HCT116 (cell line): Measurements from ENCODE around the gene COTL1. TPM values are rescaled to one million over a fixed set of nuclear protein-coding genes. Genes with fewer than 3 reads are reported as not detected.

Experiments used
- ATAC-seq: fragments of 200-7000 bp; cut with Tn5 transposase; 2 replicates; pipeline ENCODE4 v1.9.1; 2020; ENCODE audit warnings: mild to moderate bottlenecking, moderate library complexity
- BruUV-seq: library from RNA; stranded (reverse); fragments of 400-500 nt; replicated peaks from 2 replicates; lab custom pipeline; 2021; lab: Mats Ljungman, UMichigan
- CTCF ChIA-PET: fragments of 300-600 bp; sonication (Branson Sonifier 250); formaldehyde crosslinking; loops from one replicate; lab custom pipeline; 2021; ENCODE audit warnings: antibody characterized with exemption; lab: Charles Lee
- POLR2A ChIA-PET: fragments of 300-600, 350-600 bp; sonication (Branson Sonifier 250); formaldehyde crosslinking; loops from one replicate; lab custom pipeline; 2021; ENCODE audit warnings: antibody characterized with exemption; lab: Charles Lee
- RAD21 ChIA-PET, 2 experiments: fragments of 300-600 bp; sonication (Branson Sonifier 250); formaldehyde crosslinking; loops; one replicate each; lab custom pipeline; 2023; ENCODE audit warnings: low total read pairs in 2 of 2; ENCODE audit not compliant: uncharacterized antibody in 2 of 2, unreplicated experiment in 2 of 2, low non-redundant PET in 1 of 2; lab: Charles Lee
- DNase-seq: peaks from one replicate; pipeline ENCODE4 v3.0.0-alpha.2; 2010; ENCODE audit warnings: low read depth, low spot score
- H2AFZ ChIP-seq: fragments of 200-600 bp; shearing (Covaris generic), sonication (generic); 2 replicates; pipeline ENCODE4 v1.6.1; 2017; ENCODE audit warnings: low read depth, mixed run types, mixed read lengths, antibody characterized with exemption, low read length; ENCODE audit not compliant: poor library complexity, severe bottlenecking
- H3K27ac ChIP-seq: 2 replicates; pipeline ENCODE4 v1.5.1; 2012; ENCODE audit warnings: low read depth, low read length
- H3K27me3 ChIP-seq: fragments of 200-600 bp; sonication (generic); 2 replicates; pipeline ENCODE4 v1.6.1; 2016; ENCODE audit warnings: mixed run types, low read length, mixed read lengths; ENCODE audit not compliant: insufficient read depth
- H3K36me3 ChIP-seq, 2 experiments: fragments of 200-500 bp in 1 of 2; fragments of 200-600 bp in 1 of 2; sonication (Bioruptor generic) in 1 of 2; sonication (generic) in 1 of 2; 2 replicates each; pipeline versions ENCODE4 v1.5.1 to v1.6.1; 2014 to 2016; ENCODE audit warnings: low read length in 2 of 2, inconsistent platforms in 1 of 2, mixed read lengths in 1 of 2, mixed run types in 1 of 2; ENCODE audit not compliant: insufficient read depth in 2 of 2, control insufficient read depth in 1 of 2
- H3K4me1 ChIP-seq, 2 experiments: fragments of 200-600 bp in 1 of 2; sonication (generic) in 1 of 2; 2 replicates each; pipeline versions ENCODE4 v1.5.1 to v1.6.1; 2012 to 2017; ENCODE audit warnings: low read length in 2 of 2, inconsistent platforms in 1 of 2, mild to moderate bottlenecking in 1 of 2, mixed read lengths in 1 of 2, mixed run types in 1 of 2, moderate library complexity in 1 of 2; ENCODE audit not compliant: insufficient read depth in 2 of 2, control insufficient read depth in 1 of 2
- H3K4me2 ChIP-seq: fragments of 200-600 bp; sonication (generic); 2 replicates; pipeline ENCODE4 v1.6.1; 2017; ENCODE audit warnings: mixed run types, low read length, mixed read lengths
- H3K4me3 ChIP-seq, 2 experiments: fragments of 200-600 bp in 1 of 2; sonication (generic) in 1 of 2; replicated peaks in 1 of 2; 2 replicates each; pipeline ENCODE4 v1.5.1; 2011 to 2016; ENCODE audit warnings: low read length in 2 of 2, control low read depth in 1 of 2, low read depth in 1 of 2, mild to moderate bottlenecking in 1 of 2, mixed read lengths in 1 of 2, mixed run types in 1 of 2
- H3K79me2 ChIP-seq: fragments of 200-600 bp; sonication (generic); 2 replicates; pipeline ENCODE4 v1.6.1; 2017; ENCODE audit warnings: mild to moderate bottlenecking, mixed run types, low read length, moderate library complexity, mixed read lengths; ENCODE audit not compliant: insufficient read depth
- H3K9ac ChIP-seq: fragments of 200-600 bp; sonication (generic); 2 replicates; pipeline ENCODE4 v1.6.1; 2016; ENCODE audit warnings: low read length, mixed read lengths
- H3K9me2 ChIP-seq: fragments of 200-600 bp; sonication (generic), shearing (Covaris generic); 2 replicates; pipeline ENCODE4 v1.6.1; 2017; ENCODE audit warnings: mixed run types, mild to moderate bottlenecking, moderate library complexity; ENCODE audit not compliant: insufficient read depth
- H3K9me3 ChIP-seq, 2 experiments: fragments of 200-500 bp in 1 of 2; fragments of 200-600 bp in 1 of 2; sonication (Bioruptor generic) in 1 of 2; sonication (generic) in 1 of 2; 2 replicates each; pipeline ENCODE4 v1.6.1; 2014 to 2017; ENCODE audit warnings: low read length in 2 of 2, mixed read lengths in 2 of 2, inconsistent platforms in 1 of 2, low read depth in 1 of 2, mild to moderate bottlenecking in 1 of 2, mixed run types in 1 of 2, moderate library complexity in 1 of 2; ENCODE audit not compliant: control insufficient read depth in 1 of 2, insufficient read depth in 1 of 2
- H4K20me1 ChIP-seq: fragments of 200-600 bp; sonication (generic), shearing (Covaris generic); 2 replicates; pipeline ENCODE4 v1.6.1; 2017; ENCODE audit warnings: mixed run types, mild to moderate bottlenecking, moderate library complexity; ENCODE audit not compliant: insufficient read depth
- CBX3 ChIP-seq: IDR thresholded peaks from 2 replicates; pipeline ENCODE4 v1.6.1; 2012; ENCODE audit warnings: low read depth
- CEBPB ChIP-seq: IDR thresholded peaks from 2 replicates; pipeline ENCODE4 v1.6.1; 2012; ENCODE audit warnings: low read depth
- CTCF ChIP-seq, 3 experiments: fragments of 200-600 bp in 1 of 3; sonication (generic) in 1 of 3; IDR thresholded peaks in 2 of 3; conservative IDR thresholded peaks in 1 of 3; 2 replicates each; pipeline ENCODE4 v1.5.1; 2012 to 2017; ENCODE audit warnings: low read depth in 2 of 3, low read length in 2 of 3, antibody characterized with exemption in 1 of 3, borderline replicate concordance in 1 of 3, control low read depth in 1 of 3, mild to moderate bottlenecking in 1 of 3, mixed read lengths in 1 of 3, mixed run types in 1 of 3, moderate library complexity in 1 of 3; ENCODE audit not compliant: insufficient read depth in 1 of 3
- EGR1 ChIP-seq: IDR thresholded peaks from 2 replicates; pipeline ENCODE4 v1.6.1; 2012; ENCODE audit warnings: low read depth
- EZH2 ChIP-seq: fragments of 200-600 bp; sonication (generic); IDR thresholded peaks from 2 replicates; pipeline ENCODE4 v1.6.1; 2017; ENCODE audit warnings: antibody characterized with exemption, mixed run types
- FOSL1 ChIP-seq: IDR thresholded peaks from 2 replicates; pipeline ENCODE4 v1.6.1; 2012; ENCODE audit warnings: low read depth
- JUND ChIP-seq: IDR thresholded peaks from 2 replicates; pipeline ENCODE4 v1.6.1; 2012
- POLR2A ChIP-seq: IDR thresholded peaks from 2 replicates; pipeline ENCODE4 v1.7.0; 2011; ENCODE audit warnings: borderline replicate concordance; ENCODE audit not compliant: insufficient read depth, insufficient read length; ENCODE audit errors: extremely low read depth
- POLR2AphosphoS5 ChIP-seq: IDR thresholded peaks from 2 replicates; pipeline ENCODE4 v1.6.1; 2011; ENCODE audit warnings: mild to moderate bottlenecking, low read depth, low read length, moderate library complexity
- RAD21 ChIP-seq: IDR thresholded peaks from 2 replicates; pipeline ENCODE4 v1.6.1; 2012; ENCODE audit warnings: low read depth, mild to moderate bottlenecking
- REST ChIP-seq: IDR thresholded peaks from 2 replicates; pipeline ENCODE4 v1.6.1; 2012; ENCODE audit warnings: low read depth
- SIN3A ChIP-seq: IDR thresholded peaks from 2 replicates; pipeline ENCODE4 v1.6.1; 2012; ENCODE audit warnings: low read depth
- SRF ChIP-seq: IDR thresholded peaks from 2 replicates; pipeline ENCODE4 v1.6.1; 2012; ENCODE audit warnings: low read depth
- TCF7L2 ChIP-seq: IDR thresholded peaks from 2 replicates; pipeline ENCODE4 v1.7.0; 2011; ENCODE audit warnings: borderline replicate concordance, inconsistent platforms; ENCODE audit not compliant: insufficient read depth, insufficient read length; ENCODE audit errors: extremely low read depth
- YY1 ChIP-seq: IDR thresholded peaks from 2 replicates; pipeline ENCODE4 v1.6.1; 2011; ENCODE audit warnings: low read length, low read depth, moderate library complexity, mild to moderate bottlenecking; ENCODE audit not compliant: insufficient replicate concordance; ENCODE audit errors: extremely low read depth
- ZBTB33 ChIP-seq: IDR thresholded peaks from 2 replicates; pipeline ENCODE4 v1.6.1; 2011; ENCODE audit warnings: mild to moderate bottlenecking, low read length, moderate library complexity; ENCODE audit not compliant: insufficient replicate concordance; ENCODE audit errors: extremely low read depth
- ZFX ChIP-seq: fragments of 450-650 bp; IDR thresholded peaks from 2 replicates; pipeline ENCODE4 v1.6.1; 2017
- ZNF274 ChIP-seq: fragments of 200-500 bp; sonication (Bioruptor generic); IDR thresholded peaks from 2 replicates; pipeline ENCODE4 v1.6.1; 2014; ENCODE audit warnings: mild to moderate bottlenecking, low read depth, low read length, inconsistent platforms
- intact Hi-C: fragments of 100-400 bp; cut with micrococcal nuclease; formaldehyde crosslinking; loops from 2 replicates; pipeline ENCODE4 v1.10.0; 2022
- total RNA-seq: library from RNA; stranded (reverse); gene quantifications from one replicate; pipeline ENCODE4 v1.2.1, GENCODE V29; 2021; ENCODE audit not compliant: unreplicated experiment
- TF ChIP-seq, protein P1 (sequence below): IDR thresholded peaks from 2 replicates; pipeline ENCODE4 v1.6.1; 2012

The COTL1 gene
- total RNA-seq, 1 experiment from 2014 or later = 276 TPM

GRCh38 chr16:84665359-84665758, 47.5 kb upstream of the COTL1 start:
- Histone ChIP-seq H3K36me3 (peaks cover 12 to 24% of the 10 kb centered on the region in 2 experiments), H3K4me2 (no peak overlapping the region), H3K79me2 (no peaks in the 10 kb centered on the region), H2AFZ (no peak overlapping the region), H3K4me1 (no peaks in the 10 kb centered on the region), H3K9ac (no peak overlapping the region), H3K4me3 (no peak overlapping the region), H3K27me3 (no peaks in the 10 kb centered on the region), H3K27ac (no peak overlapping the region), H3K9me3 (no peaks in the 10 kb centered on the region), H4K20me1 (no peaks in the 10 kb centered on the region), H3K9me2 (no peaks in the 10 kb centered on the region)
- no TSS peak for BruUV-seq
- intact Hi-C loops = no loop called here
- ChIA-PET POLR2A (no interaction called here), CTCF (no interaction called here), RAD21 (no interaction called here)
- DNase-seq (no peak), ATAC-seq (no peak)
- TF ChIP-seq JUND (no peak), SRF (no peak), ZNF274 (no peak), CEBPB (no peak), FOSL1 (no peak), ZBTB33 (no peak), REST (no peak), SIN3A (no peak), ZFX (no peak), CTCF (IDR thresholded peaks at IDR 0.05 in 2 of 3, conservative IDR thresholded peaks at IDR 0.05 in 1 of 3; ENCODE audit: borderline replicate concordance in 1 of 3, insufficient read depth in 1 of 3, low read depth in 2 of 3, low read length in 2 of 3) (no peak), YY1 (no peak), EGR1 (no peak), CBX3 (no peak), EZH2 (no peak), POLR2A (no peak), POLR2AphosphoS5 (no peak), TCF7L2 (no peak), RAD21 (no peak)
- TF ChIP-seq, protein P1, sequence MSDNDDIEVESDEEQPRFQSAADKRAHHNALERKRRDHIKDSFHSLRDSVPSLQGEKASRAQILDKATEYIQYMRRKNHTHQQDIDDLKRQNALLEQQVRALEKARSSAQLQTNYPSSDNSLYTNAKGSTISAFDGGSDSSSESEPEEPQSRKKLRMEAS = no peak
